Medulla oblongata (tissue), 1 donor: ENCODE measurements around the gene CHKA.

ENCODE experiments used
- DNase-seq: peaks from one replicate; pipeline ENCODE4 v3.0.0-alpha.2; 2015; ENCODE audit errors: extremely low spot score

The CHKA gene

DNA sequence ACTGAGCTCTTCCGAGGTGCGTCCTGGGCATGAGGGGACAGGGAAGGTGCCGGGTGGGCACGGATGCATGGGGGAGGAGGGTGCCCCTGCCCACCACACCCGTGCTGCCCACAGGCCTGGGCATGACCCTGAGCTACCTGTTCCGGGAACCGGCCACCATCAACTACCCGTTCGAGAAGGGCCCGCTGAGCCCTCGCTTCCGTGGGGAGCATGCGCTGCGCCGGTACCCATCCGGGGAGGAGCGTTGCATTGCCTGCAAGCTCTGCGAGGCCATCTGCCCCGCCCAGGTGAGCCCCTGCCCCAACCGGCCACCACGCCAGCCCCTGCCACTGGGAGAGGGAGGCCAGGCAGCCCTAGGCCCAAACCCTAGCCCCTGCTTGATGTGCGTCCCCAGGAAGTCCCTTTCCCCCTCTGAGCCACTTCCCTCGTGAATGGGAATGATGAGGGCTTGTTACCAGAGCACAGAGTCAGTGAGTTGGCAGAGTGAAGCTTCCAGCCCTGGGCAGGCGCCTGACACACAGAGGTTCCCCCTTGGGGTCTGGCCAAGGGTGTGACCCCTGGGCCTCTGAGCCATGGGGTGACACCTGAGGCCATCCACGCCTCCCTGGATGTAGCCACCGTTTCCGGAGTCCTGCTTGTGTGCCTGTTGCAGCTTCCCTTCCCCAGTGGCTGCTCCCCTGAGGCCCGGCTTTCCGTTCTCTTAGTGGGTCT is 88.0 kb downstream of the CHKA start:
- DNase-seq: no peak

DNA sequence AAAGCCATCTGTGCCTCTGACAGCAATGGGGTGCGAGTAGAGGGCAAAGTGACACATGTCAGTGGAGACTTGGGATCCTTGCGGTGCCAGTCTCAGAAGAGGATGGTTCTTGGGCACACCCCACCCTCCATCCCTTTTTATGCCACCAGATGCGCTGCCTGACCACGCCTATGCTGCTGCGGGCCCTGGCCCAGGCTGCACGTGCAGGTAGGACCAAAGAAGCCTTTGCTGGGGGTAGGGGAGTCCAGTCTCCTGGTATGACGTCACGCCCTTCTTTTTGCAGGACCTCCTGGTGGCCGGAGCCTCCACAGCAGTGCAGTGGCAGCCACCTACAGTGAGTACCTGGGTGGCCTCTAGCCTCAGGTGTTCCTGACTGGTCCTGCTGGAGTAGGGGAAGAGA is 89.2 kb downstream of the CHKA start:
- DNase-seq: no peak

DNA sequence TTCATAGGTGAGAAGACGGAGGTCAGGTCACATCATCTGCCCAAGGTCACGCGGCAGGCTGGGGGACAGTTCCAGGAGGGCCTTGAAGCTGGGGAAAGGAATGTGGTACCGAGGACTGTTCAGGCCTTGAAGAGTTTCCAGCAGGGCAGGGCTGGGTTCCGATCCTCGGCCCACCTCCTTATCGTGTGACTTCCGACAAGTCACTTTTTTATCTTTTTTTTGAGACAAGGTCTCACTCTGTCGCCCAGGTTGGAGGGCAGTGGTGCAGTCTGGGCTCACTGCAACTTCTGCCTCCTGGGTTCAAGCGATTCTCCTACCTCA is 90.1 kb downstream of the CHKA start:
- DNase-seq: no peak

DNA sequence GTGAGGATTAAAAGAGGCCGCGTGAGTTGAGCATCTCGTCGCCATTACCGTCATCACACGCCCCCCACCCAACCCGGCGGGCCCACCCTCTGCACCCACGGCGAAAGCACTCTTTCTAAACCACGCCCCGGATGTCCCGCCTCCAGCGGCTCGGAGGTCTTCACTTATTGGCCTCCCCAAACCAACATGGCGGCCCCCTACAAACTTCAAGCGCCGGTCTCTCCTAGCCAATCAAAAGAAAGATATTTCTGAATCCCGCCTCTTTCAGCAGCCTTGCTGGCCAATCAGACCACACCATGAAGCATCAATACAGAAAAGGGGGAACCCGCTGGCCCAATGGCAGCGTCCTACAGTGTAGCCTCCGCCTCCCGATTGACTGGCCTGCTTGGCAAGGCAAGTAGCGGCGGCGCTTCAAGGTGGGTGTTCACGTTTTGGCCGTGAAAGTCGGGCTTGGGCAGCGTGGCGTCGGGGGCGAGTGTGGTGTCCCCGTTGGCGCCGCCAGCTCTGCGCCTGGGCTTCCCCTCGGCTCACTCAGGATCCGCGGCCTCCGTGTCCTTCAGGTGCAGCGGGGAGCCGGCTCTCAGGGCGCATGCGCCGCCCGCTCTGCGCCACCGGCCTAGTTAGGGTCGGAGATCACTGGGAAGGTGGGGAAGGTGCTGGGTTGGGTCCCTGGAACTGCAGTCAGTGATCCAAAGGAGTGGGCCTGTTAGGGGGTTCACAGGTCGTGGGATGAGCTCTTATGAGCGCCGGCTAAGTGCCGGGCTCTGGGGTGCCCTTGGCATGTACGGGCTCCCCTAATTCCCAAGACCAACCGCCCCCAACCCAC is 90.7 kb downstream of the CHKA start, which contains the start of gene NDUFS8:
Gene NDUFS8 (plus strand): TSS at position 364 of the 826 bp plus-strand sequence. CDS start 1,471 bp downstream, outside the sequence.
- peak; percentile 100 for DNase-seq

DNA sequence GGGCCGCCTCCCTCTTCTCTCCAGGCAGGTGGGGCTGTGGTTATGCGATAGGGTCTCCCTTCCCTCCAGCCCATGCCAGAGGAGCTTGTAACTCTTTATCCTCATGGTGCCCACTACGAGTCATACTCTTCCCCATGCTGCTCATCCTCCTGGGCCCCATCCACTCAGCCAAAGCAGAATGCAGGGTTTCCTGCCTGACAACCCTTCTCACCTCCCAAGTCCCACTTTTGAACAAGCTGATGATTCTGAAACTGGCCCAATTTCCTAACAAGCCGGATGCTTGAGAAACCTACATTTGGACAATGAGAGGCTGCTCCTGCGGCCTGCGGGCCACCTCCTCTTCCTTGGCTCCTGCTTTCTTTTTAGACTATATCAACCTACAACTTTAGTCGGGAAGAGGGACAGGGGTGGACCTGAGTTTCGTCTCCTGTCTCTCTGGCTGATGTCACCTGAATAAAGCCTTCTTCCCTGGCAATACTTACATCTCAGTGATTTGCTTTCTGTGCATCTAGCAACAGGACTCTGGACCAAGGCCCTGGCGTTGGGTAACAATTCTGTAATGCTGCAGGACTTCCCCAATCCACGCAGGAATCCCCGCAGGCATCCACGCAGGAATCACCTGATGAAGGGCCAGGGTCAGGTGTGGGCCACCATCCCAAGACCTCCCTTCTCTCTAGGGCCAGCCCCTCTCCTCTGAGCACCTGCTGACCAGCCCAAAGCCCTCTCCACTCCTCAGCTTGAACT is 92.2 kb downstream of the CHKA start:
- no peak for DNase-seq

DNA sequence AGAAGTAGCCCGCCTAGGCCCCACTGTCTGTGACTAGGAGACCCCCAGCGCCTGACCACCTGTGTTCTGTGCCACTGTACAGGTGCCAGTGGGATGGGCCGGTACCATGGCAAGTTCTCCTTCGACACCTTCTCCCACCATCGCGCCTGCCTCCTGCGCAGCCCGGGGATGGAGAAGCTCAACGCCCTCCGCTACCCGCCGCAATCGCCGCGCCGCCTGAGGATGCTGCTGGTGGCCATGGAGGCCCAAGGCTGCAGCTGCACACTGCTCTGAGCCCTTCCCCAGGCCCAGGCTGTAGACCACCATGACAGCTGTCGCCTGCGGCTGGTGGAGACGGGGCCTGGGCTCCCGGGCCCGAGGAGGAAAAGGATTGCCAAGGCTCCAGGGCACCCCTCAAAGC is 93.5 kb downstream of the CHKA start:
- no peak for DNase-seq

DNA sequence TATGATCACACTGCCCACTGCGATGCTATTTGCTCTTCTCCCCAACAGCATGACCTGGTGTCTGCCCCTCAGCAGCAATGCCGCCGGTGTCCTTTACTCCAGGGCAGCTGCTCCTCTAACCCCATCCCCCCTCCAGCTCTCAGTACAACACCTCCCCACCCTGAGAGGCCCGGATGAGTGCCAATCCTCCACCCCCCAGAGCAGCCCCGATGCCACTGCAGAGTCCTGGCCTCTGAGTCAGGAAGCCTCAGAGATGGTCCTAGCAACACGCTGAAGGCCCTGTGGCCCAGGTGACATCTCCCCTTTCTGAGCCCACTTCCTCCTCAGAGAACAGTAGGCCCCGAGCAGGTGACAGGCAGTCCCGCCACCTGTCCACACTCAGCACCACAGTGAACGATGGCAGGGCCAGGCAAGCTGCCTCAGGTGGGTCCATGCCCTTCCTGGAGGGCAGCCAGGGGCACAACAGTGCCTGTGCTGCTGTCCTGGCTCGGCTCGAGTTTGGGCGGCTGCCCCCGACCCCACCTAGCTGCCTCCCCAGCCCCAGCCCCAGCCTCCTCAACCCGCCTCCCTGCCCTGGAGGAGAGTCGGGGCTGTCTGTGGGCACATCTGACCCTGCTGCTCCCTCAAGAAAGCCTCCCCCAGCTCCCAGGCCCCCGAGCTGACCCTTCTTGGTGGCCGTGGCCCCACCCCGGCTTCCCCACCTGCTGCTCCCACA is 94.6 kb downstream of the CHKA start:
- no peak for DNase-seq

DNA sequence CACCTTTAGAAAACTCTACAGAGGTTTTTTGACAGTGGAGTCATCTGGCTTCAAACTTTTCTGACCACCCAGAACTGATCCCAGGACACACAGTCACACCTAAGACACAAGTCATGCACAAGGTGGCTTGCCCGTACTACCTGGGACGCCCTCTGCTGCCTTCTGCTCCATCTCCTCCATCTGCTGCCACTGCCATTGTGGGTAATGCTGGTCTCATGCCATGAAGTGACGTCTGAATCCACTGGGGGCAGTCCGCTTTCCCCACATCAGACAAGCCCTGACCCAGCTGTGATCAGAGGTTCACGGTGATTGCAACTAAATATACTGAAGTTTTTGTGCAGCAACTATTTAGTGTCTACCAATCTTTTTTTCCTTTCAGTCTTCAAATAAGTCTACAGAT is 96.1 kb downstream of the CHKA start:
- DNase-seq: no peak

DNA sequence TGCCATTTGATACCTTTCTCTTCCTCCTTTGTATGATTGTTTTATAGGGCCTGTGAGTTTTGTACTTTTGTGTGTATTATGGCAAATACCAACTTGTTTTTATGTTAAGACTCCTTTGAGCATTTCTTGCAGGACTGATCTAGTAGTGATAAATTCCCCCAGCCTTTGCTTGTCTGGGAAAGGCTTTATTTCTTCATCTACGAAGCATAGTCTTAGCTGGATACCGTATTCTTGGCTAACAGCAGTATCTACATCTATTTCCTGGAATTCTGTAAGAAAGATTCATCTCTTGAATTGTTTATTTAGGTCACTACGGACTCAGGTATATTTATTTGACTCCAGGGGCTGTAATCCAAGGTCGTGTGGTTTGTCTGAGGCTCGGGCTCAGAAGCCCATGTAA is 96.7 kb downstream of the CHKA start:
- no peak for DNase-seq

DNA sequence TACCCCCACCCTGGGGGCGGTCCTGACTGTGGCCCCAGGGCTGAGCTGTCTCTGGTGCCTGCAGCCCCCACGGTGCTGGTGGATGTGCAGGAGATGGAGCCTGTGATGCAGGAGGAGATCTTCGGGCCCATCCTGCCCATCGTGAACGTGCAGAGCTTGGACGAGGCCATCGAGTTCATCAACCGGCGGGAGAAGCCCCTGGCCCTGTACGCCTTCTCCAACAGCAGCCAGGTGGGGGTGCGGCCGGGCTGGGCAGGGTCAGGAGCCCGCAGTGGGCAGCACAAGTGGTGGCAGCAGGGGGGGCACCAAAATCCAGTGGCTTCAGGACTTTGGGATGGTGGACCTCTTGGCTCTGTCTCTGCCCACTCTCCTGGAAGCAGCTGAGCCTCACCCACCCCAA is 98.7 kb downstream of the CHKA start:
- no peak for DNase-seq

DNA sequence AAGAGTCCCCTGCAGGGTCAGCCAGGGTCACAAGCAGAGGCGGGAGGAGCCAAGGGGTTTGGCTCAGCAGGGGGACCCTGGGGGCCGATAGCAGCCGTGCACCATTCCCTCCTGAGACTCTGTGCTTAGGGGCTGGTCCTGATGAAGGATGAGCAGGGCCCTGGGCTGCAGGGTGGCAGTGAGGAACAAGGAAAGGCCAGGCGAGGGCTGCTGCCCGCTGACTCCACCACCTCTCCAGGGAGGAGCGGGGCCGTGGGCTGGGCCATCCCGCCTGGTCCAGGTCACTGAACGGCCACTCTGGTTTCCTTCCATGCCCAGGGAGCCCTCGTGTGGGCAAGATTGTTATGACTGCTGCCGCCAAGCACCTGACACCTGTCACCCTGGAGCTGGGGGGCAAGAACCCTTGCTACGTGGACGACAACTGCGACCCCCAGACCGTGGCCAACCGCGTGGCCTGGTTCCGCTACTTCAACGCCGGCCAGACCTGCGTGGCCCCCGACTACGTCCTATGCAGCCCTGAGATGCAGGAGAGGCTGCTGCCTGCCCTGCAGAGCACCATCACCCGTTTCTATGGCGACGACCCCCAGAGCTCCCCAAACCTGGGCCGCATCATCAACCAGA is 99.9 kb downstream of the CHKA start:
- no peak for DNase-seq

DNA sequence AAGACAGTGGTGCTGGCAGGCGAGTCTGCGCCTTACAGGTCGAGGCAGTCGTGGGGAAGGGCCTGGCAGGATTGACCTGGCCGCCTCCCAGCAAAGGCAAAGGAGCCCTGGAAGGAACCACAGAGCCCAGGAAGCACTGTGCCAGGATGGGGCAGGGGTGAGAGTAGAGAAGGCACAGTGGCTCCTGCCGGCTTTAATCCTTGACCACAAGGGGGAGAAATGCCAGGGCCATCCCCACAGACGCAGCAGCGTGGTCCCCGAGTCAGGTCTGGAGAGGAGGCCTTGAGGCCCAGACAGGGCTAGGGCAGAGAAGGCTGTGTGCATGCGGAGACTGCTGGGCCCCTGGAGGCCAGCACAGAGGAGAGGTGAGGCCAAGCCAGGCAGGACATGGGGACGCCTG is 100.6 kb downstream of the CHKA start:
- DNase-seq: no peak

DNA sequence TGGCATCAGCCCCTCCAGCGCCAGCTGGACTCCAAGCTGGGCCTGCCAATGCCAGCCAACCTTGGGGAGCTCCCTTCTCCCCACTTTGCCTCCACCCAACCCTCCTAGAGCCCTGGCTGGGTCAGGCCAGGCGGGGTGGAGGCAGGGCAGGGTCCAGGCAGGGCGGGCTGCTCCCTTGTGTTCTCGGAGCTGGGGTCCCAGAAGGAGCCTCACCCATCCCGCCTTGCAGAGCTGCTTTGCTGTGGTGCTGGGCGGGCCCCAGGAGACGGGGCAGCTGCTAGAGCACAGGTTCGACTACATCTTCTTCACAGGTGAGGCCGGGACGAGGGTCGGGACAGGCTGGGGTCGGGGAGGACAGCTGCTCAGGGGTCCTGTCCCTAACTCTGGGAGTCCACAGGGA is 101.7 kb downstream of the CHKA start:
- DNase-seq: no peak

DNA sequence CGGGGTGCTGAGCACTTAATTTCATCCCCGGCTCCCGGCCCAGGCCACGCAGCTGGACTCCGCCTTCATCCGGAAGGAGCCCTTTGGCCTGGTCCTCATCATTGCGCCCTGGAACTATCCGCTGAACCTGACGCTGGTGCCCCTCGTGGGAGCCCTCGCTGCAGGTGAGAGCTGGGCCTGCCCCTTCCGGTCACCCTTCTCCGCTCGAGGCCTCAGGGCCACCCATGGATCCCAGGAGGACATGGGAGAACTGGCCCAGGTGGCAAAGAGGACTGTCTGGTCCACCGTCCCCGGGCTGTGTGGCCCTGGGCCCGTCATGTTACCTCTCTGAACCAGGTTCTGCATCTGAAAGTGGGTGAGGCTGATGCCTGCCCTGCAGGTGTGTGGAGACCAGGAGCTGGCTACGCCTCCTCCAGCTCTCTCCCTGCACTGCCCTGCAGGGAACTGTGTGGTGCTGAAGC is 102.4 kb downstream of the CHKA start:
- no peak for DNase-seq

DNA sequence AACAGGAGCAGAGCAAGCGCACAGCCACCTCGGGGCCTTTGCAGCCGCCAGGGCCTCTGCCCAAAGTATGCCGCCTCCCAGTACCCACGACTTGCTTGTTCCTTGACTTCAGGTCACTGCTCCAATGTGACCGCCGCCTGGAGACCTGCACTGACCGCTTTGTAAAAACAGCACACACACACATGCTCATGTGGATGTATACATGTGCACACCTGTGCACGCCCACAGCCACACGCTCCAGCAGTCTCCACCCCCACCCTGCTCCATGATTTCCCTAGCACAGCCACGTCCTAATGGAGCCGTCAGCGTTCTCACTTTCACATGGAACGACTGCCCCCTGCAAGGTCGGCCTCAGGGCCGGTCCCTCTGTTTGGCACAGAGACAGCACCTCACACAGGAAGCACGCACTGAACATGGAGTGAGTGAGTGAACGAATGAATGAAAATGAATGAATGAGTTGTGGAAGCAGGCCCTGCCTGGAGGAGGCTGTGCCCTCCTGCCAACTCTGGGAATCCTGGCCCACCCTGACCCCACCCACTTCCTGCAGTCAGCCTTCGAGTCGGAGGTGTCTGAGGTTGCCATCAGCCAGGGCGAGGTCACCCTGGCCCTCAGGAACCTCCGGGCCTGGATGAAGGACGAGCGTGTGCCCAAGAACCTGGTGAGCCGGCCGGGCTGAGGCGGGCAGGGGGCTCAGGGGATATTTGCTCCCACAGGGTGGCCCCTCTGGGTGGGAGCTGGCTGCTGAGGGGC is 103.0 kb downstream of the CHKA start:
- no peak for DNase-seq

DNA sequence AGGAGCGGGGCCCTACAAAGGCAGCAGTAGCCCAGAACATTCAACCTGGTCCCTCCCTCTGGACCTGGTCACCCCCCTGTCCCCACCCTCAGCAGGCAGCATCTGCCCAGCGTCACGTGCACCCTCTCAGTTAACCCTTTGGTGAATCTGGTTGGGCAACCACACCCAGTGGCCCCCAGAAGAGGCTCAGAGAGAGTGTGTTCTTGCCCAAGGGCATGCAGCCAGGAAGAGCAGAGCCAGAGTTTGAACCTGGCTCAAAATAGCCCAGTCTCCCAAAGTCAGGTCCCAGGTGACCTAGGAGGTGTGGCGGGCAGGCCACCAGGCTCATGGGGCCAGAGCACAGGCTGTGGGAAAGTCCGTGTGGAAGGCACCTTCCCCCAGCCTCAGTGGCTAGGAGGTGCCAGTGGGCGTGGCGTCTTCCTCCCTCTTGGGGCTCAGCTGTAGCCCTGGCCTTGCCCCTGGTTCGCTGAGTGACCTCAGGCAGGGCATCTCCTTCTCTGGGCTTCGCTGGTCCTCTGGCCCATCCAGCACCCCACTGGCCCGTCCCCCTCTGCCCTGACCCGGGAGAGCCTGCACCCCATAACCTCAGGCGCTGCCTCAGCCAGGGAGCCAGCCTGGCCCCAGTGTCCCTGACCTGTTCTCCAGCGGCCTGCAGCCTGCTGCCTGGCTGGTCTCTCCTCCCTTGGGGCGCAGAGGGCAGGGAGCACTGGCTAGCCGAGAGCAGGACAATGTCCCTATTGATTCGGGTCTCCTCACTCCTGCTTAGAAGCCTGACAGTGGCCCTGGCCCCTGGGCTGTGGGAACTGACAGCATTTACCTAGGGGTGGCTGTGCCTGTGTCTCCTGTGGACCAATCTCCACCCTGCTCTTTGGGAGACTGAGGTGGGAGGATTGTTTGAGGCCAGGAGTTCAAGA is 104.0 kb downstream of the CHKA start:
- peak; percentile 75 for DNase-seq

DNA sequence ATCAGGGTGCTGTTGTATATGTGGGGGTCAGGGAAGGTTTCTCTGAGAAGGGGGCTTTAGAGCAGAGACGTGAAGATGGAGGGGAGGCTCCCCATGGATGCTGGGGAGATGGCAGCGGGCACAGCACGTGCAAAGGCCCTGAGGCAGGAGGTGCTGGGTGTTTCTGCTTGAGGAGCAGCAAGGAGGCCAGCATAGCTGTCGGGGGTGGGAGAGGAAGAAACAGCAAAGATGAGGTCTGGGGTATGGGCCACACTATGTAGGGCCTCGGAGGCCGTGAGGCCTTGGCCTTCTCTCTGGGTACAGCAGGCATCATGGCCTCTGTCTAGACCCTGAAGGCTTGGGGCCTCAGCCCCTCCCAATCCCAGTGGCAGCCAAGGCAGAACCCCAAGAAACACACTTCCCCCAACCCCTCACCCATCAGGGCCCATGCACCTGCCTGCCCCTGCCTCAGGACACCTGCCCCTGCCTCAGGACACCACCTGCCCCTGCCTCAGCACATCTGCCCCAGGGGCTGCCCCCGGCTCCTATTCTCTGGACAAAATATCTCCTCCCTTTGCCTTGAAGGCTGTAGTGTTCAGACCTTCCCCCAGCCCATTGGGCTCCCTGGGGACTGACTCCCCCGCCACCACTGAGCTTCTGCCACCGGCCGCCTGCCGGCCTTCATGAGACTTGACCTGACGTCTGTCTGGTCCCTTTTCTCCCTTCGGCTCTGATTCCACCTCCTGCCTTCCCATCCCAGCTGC is 104.9 kb downstream of the CHKA start:
- DNase-seq: no peak

DNA sequence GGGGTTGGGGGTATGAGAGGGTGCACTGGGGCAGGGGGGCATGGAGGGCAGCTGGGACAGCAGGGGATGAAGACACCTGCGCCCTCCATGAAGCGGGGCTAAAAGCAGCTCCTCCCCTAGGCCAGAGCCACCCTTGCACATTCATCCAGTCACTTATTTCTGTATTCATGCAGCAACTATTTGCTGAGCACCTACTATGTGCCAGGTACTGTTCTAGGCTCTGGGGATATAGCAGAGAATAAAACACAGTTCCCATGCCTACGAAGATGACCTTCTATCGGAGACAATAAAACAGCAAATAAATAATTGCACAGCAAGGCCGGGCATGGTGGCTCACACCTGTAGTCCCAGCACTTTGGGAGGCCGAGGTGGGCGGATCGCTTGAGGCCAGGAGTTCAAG is 105.7 kb downstream of the CHKA start:
- DNase-seq: no peak

DNA sequence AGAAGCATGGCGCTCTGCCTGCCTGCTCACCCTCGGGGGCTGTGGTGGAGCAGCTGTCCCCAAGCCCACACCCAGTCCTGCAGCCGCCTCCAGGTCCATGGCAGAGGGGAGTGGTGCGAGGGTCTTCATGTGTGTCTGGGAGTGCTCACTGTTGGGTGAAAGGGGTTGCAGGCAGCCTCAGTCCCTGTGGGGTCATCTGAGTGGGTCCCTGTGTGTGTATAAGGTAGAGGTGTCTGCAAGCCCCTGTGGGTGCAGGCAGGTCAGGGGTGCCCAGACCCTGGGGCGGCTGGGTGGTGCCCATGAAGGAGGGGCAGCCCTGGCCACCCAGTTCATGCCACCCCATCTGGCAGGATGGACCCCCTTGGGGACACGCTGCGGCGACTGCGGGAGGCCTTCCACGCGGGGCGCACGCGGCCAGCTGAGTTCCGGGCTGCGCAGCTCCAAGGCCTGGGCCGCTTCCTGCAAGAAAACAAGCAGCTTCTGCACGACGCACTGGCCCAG is 106.2 kb downstream of the CHKA start:
- DNase-seq: no peak
